Posterior cingulate gyrus (tissue), 11 donors: ENCODE data around the gene ADH5.
"Not testable (repeated sequence)": the region's sequence is repeated elsewhere in the genome, so short reads cannot be mapped to it uniquely, and the experiment has no call there.

Experiments used
- DNase-seq, 10 donors: peaks; one replicate each; pipeline versions ENCODE4 v3.0.0 to v3.0.0-alpha.2; 2020 to 2021; ENCODE audit warnings: mixed read lengths in 3 of 10
- intact Hi-C: fragments of 100-400 bp; cut with DNase I; formaldehyde crosslinking; loops from one replicate; pipeline ENCODE4 v1.15.1; 2023

ADH5 gene

GRCh38 chr4:99088481-99089365, at the start of gene ADH5:
Gene ADH5, minus strand, starts transcription at chr4:99088788. Its CDS starts 88 bp downstream, at chr4:99088700.
- intact Hi-C loops: loop anchor here (1.0 to 10.0 kb wide), 2 partner anchors 94 to 160 kb away; partner anchors contain the start of gene METAP1

GRCh38 chr4:99136329-99136728, 47.7 kb upstream of the ADH5 start:
- intact Hi-C loops: no loop called here
- DNase-seq: no peak

More at GRCh38 chr4:99088481-99089365, at the start of gene ADH5:
- DNase-seq: peak; percentile 67 to 96 (median 76)

GRCh38 chr4:99135541-99136162, 47.1 kb upstream of the ADH5 start:
- no peak for DNase-seq
- intact Hi-C loops: no loop called here

- intact Hi-C loops: no loop called here
- DNase-seq: no peak
Observed at GRCh38 chr4:99134586-99134985, 46.0 kb upstream of the ADH5 start.

- DNase-seq: no peak
- intact Hi-C loops: no loop called here
Observed at GRCh38 chr4:99131378-99131777, 42.8 kb upstream of the ADH5 start.

- intact Hi-C loops: no loop called here
- DNase-seq: no peak
Observed at GRCh38 chr4:99126376-99126775, 37.8 kb upstream of the ADH5 start.

- no peak for DNase-seq
- intact Hi-C loops: no loop called here
Observed at GRCh38 chr4:99121008-99121407, 32.4 kb upstream of the ADH5 start.

GRCh38 chr4:99120501-99120900, 31.9 kb upstream of the ADH5 start:
- peak in 1 of 10 donors; percentile 37 for DNase-seq
- intact Hi-C loops: no loop called here

GRCh38 chr4:99117876-99118693, 29.5 kb upstream of the ADH5 start:
- intact Hi-C loops: loop anchor here (2.0 kb wide), 1 partner anchor 345 kb away; no protein-coding TSS in a partner anchor
- DNase-seq: no peak

- intact Hi-C loops: not testable (repeated sequence)
Observed at GRCh38 chr4:99117122-99117841, 28.7 kb upstream of the ADH5 start.

GRCh38 chr4:99109286-99109685, 20.7 kb upstream of the ADH5 start:
- DNase-seq, intact Hi-C loops: not testable (repeated sequence)

More at GRCh38 chr4:99117122-99117841, 28.7 kb upstream of the ADH5 start:
- not testable (repeated sequence) for DNase-seq

GRCh38 chr4:99104153-99104552, 15.6 kb upstream of the ADH5 start:
- DNase-seq: no peak
- intact Hi-C loops: no loop called here

- intact Hi-C loops: no loop called here
- DNase-seq: no peak
Observed at GRCh38 chr4:99103166-99103565, 14.6 kb upstream of the ADH5 start.

- no peak for DNase-seq
- intact Hi-C loops: no loop called here
Observed at GRCh38 chr4:99102634-99103033, 14.0 kb upstream of the ADH5 start.

GRCh38 chr4:99100876-99101275, 12.3 kb upstream of the ADH5 start:
- intact Hi-C loops: no loop called here
- no peak for DNase-seq

- intact Hi-C loops, DNase-seq: not testable (repeated sequence)
Observed at GRCh38 chr4:99099814-99100213, 11.2 kb upstream of the ADH5 start.

- intact Hi-C loops: no loop called here
- peak in 1 of 10 donors; percentile 52 for DNase-seq
Observed at GRCh38 chr4:99099311-99099710, 10.7 kb upstream of the ADH5 start.

- DNase-seq, intact Hi-C loops: not testable (repeated sequence)
Observed at GRCh38 chr4:99091841-99092240, 3.3 kb upstream of the ADH5 start.

- intact Hi-C loops: no loop called here
- DNase-seq: no peak
Observed at GRCh38 chr4:99091216-99091575, 2.6 kb upstream of the ADH5 start.
